K562 (cell line): ENCODE measurements around the gene ELOVL1. TPM values are rescaled to one million over a fixed set of nuclear protein-coding genes. Genes with fewer than 3 reads are reported as not detected.

Experiments
- ARID4B ChIP-seq: sonication (generic); formaldehyde crosslinking; IDR thresholded peaks from 2 replicates; pipeline ENCODE4 v1.8.0; 2022; ENCODE audit warnings: mild to moderate bottlenecking, missing genetic modification reagents
- DEAF1 ChIP-seq: fragments of 450-650 bp; formaldehyde crosslinking; IDR thresholded peaks from 2 replicates; pipeline ENCODE4 v1.4.0; 2020; ENCODE audit warnings: mild to moderate bottlenecking, moderate library complexity
- E2F3 ChIP-seq: fragments of 250-450 bp; sonication (Bioruptor Pico); IDR thresholded peaks from 2 replicates; pipeline ENCODE4 v1.4.0; 2020; ENCODE audit warnings: mild to moderate bottlenecking
- HLTF ChIP-seq: fragments of 450-650 bp; IDR thresholded peaks from 2 replicates; pipeline ENCODE4 v1.6.1; 2016
- KLF6 ChIP-seq: fragments of 250-450 bp; sonication (Bioruptor Pico); IDR thresholded peaks from 2 replicates; pipeline ENCODE4 v1.4.0; 2020; ENCODE audit warnings: mild to moderate bottlenecking, moderate library complexity, borderline replicate concordance
- MAZ ChIP-seq, 2 experiments: fragments of 450-650 bp in 1 of 2; sonication (generic) in 1 of 2; formaldehyde crosslinking; IDR thresholded peaks in 1 of 2; conservative IDR thresholded peaks in 1 of 2; 2 replicates each; pipeline versions ENCODE4 v1.4.0 to v1.5.0; 2020; ENCODE audit warnings: mild to moderate bottlenecking in 1 of 2, missing genetic modification reagents in 1 of 2
- MLX ChIP-seq, 2 experiments: fragments of 450-650 bp in 1 of 2; sonication (generic) in 1 of 2; formaldehyde crosslinking; conservative IDR thresholded peaks; 2 replicates each; pipeline versions ENCODE4 v1.4.0 to v1.8.1; 2020 to 2022; ENCODE audit warnings: mild to moderate bottlenecking in 1 of 2, missing genetic modification reagents in 1 of 2
- MNT ChIP-seq, 2 experiments: fragments of 450-650 bp; conservative IDR thresholded peaks; 2 replicates each; pipeline ENCODE4 v1.6.1; 2017; ENCODE audit warnings: mild to moderate bottlenecking in 2 of 2, moderate library complexity in 2 of 2
- NFE2 ChIP-seq: IDR thresholded peaks from 2 replicates; pipeline ENCODE4 v1.6.1; 2014; ENCODE audit warnings: antibody characterized with exemption, low read depth
- NFE2L1 ChIP-seq: fragments of 450-650 bp; IDR thresholded peaks from 2 replicates; pipeline ENCODE4 v1.6.1; 2016; ENCODE audit warnings: missing genetic modification characterization, low read depth, mild to moderate bottlenecking, missing compliant biosample characterization, moderate library complexity, borderline replicate concordance
- SETDB1 ChIP-seq: IDR thresholded peaks from one replicate; pipeline ENCODE4 v1.6.1; 2012; ENCODE audit warnings: low read length, control low read depth, inconsistent platforms
- SPI1 ChIP-seq: IDR thresholded peaks from 2 replicates; pipeline ENCODE4 v1.6.1; 2011; ENCODE audit warnings: low read depth, low read length, control low read depth, borderline replicate concordance
- THRB ChIP-seq: fragments of 450-650 bp; formaldehyde crosslinking; conservative IDR thresholded peaks from 2 replicates; pipeline ENCODE4 v1.4.0; 2022; ENCODE audit warnings: mild to moderate bottlenecking, missing genetic modification characterization
- ZNF224 ChIP-seq: sonication (generic); formaldehyde crosslinking; IDR thresholded peaks from 2 replicates; pipeline ENCODE4 v1.8.0; 2022; ENCODE audit warnings: mild to moderate bottlenecking, missing genetic modification reagents
- ZNF395 ChIP-seq: fragments of 200-800 bp; sonication (Bioruptor generic); IDR thresholded peaks from 2 replicates; pipeline ENCODE4 v1.6.1; 2017; ENCODE audit warnings: missing genetic modification characterization, missing compliant biosample characterization
- ZNF699 ChIP-seq: fragments of 250-450 bp; sonication (Bioruptor Pico); IDR thresholded peaks from 2 replicates; pipeline ENCODE4 v1.8.0; 2021; ENCODE audit warnings: mild to moderate bottlenecking, moderate library complexity; ENCODE audit not compliant: insufficient replicate concordance
- polyA plus RNA-seq, 8 experiments: library from polyadenylated mRNA; depleted of rRNA in 4 of 8; stranded (reverse) in 5 of 8; unstranded in 3 of 8; fragments of >200 nt; fragmentation: Nextera tagmentation in 2 of 8; fragmentation: Illumina TruSeq in 1 of 8; extraction: Ambion mirVana in 2 of 8; extraction: Trizol in 1 of 8; gene quantifications; 2 replicates each; pipeline versions ENCODE4 v1.2.1 to v1.2.3, GENCODE V29; 2011 to 2014; ENCODE audit warnings: inconsistent platforms in 1 of 8, missing spikeins in 1 of 8
- total RNA-seq, 7 experiments: library from RNA; depleted of rRNA in 6 of 7; stranded (reverse); fragments of >200 nt in 6 of 7; fragmentation: Illumina TruSeq in 2 of 7; extraction: Trizol in 2 of 7; gene quantifications; 2 replicates each; pipeline versions ENCODE4 v1.2.1 to v1.2.3, GENCODE V29; 2011 to 2021; ENCODE audit warnings: low replicate concordance in 1 of 7

The ELOVL1 gene
- total and polyA plus RNA-seq, 9 of the 15 experiments (the other 6 are each of a cell fraction or from before 2014, with no cell fraction given) = 51.0 to 157 (median 70.3) TPM

- TF ChIP-seq MLX (CRISPR knock-in tag; conservative IDR thresholded peaks at IDR 0.05) (no peak), NFE2 (0 out of 2 replicates have a peak, but pooled peaks have one; percentile 5), SETDB1 (no peak), E2F3 (CRISPR knock-in tag) (no peak), MAZ (CRISPR knock-in tag; conservative IDR thresholded peaks at IDR 0.05 in 1 of 2, IDR thresholded peaks at IDR 0.05 in 1 of 2) (no peak; a peak in 1 of 4 replicates), HLTF (no peak), THRB (CRISPR knock-in tag) (no peak), ZNF395 (CRISPR knock-in tag) (no peak), NFE2L1 (tag) (no peak), ARID4B (CRISPR knock-in tag) (no peak), ZNF224 (no peak), MNT (conservative IDR thresholded peaks at IDR 0.05) (no peak; a peak in 1 of 4 replicates), SPI1 (no peak), DEAF1 (CRISPR knock-in tag) (peak; percentile 92), ZNF699 (CRISPR knock-in tag) (no peak), KLF6 (CRISPR knock-in tag) (no peak)
Measured at GRCh38 chr1:43414634-43415223, 46.9 kb upstream of the ELOVL1 start (continued).
